Measurements from ENCODE around the gene STPG4. TPM values are rescaled to one million over a fixed set of nuclear protein-coding genes. Genes with fewer than 3 reads are reported as not detected.
A peak's percentile ranks its signal among the peaks of the same experiment; 100 is the strongest.

Gene STPG4
- total RNA-seq, 1 experiment from 2014 or later: not detected

- no peak overlapping the region for H3K4me3 ChIP-seq
- no peaks in the 10 kb centered on the region for H3K27me3 ChIP-seq
- DNase-seq: no peak
- H3K9me3 ChIP-seq: no peaks in the 10 kb centered on the region
- peaks cover 40% of the 10 kb centered on the region for H3K36me3 ChIP-seq
These were observed 96.8 kb downstream of the STPG4 start for GRCh38 chr2:47058003-47058931.

- Histone ChIP-seq H3K9me3 (no peaks in the 10 kb centered on the region), H3K36me3 (peaks cover 38% of the 10 kb centered on the region), H3K4me3 (no peak overlapping the region), H3K27me3 (no peaks in the 10 kb centered on the region)
- DNase-seq: no peak
These were observed 97.5 kb downstream of the STPG4 start for GRCh38 chr2:47057687-47058002.

GRCh38 chr2:47056868-47057686, 98.0 kb downstream of the STPG4 start:
- peak; percentile 81 for DNase-seq

GRCh38 chr2:47056374-47056773, 98.7 kb downstream of the STPG4 start:
- Histone ChIP-seq H3K9me3 (no peaks in the 10 kb centered on the region), H3K27me3 (no peaks in the 10 kb centered on the region), H3K36me3 (peaks cover 41% of the 10 kb centered on the region), H3K4me3 (no peak overlapping the region)
- DNase-seq: no peak

More at GRCh38 chr2:47056868-47057686, 98.0 kb downstream of the STPG4 start:
- peaks cover 40% of the 10 kb centered on the region for H3K36me3 ChIP-seq
- no peaks in the 10 kb centered on the region for H3K9me3 ChIP-seq
- H3K27me3 ChIP-seq: no peaks in the 10 kb centered on the region
- no peak overlapping the region for H3K4me3 ChIP-seq

DNA sequence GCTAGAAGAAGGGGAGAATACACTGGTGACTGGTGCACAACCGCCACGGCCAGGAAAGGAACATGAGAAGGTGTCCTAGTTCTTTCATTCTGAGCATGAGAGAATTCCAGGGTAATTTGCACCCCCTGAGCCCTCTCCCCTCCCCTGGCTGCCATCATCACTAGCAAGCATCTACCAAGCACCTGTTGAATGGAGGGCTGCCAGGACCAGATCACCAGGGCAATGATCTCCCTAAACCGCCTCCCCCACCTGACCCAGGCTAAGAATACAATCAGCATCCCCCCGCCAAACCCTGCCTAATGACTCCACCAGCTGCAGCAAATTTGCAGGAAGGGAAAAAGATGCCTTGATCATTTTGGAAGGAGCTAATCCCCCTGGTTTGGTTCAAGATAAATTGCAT, 100.2 kb downstream of the STPG4 start:
- Histone ChIP-seq H3K36me3 (peaks cover 49% of the 10 kb centered on the region), H3K9me3 (no peaks in the 10 kb centered on the region), H3K4me3 (no peak overlapping the region), H3K27me3 (no peaks in the 10 kb centered on the region)
- DNase-seq: no peak

GRCh38 chr2:47054036-47054555, 101.0 kb downstream of the STPG4 start:
- H3K27me3 ChIP-seq: no peaks in the 10 kb centered on the region
- DNase-seq: no peak
- H3K4me3 ChIP-seq: no peak overlapping the region
- H3K36me3 ChIP-seq: peaks cover 46% of the 10 kb centered on the region
- H3K9me3 ChIP-seq: no peaks in the 10 kb centered on the region

GRCh38 chr2:47052847-47053246, 102.3 kb downstream of the STPG4 start:
- peaks cover 48% of the 10 kb centered on the region for H3K36me3 ChIP-seq
- H3K27me3 ChIP-seq: no peaks in the 10 kb centered on the region
- no peak for DNase-seq
- no peaks in the 10 kb centered on the region for H3K9me3 ChIP-seq
- no peak overlapping the region for H3K4me3 ChIP-seq

DNA sequence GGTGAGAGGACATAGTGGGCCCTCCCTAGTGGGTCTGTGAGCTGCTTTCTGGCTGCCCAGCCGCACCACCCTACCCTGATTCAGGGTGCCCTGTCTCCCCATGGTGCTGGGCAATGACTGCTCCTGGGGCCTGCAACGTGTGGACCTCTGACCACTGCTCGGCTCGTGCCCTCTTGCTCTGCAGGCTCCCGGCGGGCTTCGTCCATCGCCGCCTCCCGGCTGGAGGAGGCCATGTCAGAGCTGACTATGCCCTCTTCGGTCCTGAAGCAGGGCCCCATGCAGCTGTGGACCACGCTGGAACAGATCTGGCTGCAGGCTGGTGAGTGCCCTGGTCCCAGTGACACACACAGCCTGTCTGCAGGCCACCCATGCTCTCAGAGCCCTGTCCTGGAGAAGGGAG, 103.5 kb downstream of the STPG4 start:
- no peaks in the 10 kb centered on the region for H3K9me3 ChIP-seq
- no peaks in the 10 kb centered on the region for H3K27me3 ChIP-seq
- H3K4me3 ChIP-seq: no peak overlapping the region
- no peak for DNase-seq
- peaks cover 47% of the 10 kb centered on the region for H3K36me3 ChIP-seq

DNA sequence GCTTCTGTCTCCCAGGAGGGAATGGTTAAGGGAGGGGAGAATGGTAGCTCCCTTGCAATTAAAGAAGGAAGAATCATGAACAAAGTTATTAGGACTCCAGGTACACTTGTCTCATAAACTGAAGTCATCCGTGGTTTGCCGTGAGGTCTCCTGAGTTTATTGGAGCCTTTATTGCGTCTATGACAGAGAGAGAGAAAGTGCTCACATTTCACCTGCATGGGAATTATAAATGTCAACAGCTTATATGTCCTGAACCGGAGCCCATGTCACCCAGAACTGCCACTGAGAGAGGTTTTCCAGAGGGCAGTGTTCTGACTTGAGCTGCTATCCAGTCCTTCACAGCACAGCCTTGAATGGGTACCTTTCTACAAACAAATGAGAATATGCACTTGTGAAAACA, 104.3 kb downstream of the STPG4 start:
- no peaks in the 10 kb centered on the region for H3K27me3 ChIP-seq
- peaks cover 46% of the 10 kb centered on the region for H3K36me3 ChIP-seq
- no peaks in the 10 kb centered on the region for H3K9me3 ChIP-seq
- H3K4me3 ChIP-seq: no peak overlapping the region
- DNase-seq: no peak

DNA sequence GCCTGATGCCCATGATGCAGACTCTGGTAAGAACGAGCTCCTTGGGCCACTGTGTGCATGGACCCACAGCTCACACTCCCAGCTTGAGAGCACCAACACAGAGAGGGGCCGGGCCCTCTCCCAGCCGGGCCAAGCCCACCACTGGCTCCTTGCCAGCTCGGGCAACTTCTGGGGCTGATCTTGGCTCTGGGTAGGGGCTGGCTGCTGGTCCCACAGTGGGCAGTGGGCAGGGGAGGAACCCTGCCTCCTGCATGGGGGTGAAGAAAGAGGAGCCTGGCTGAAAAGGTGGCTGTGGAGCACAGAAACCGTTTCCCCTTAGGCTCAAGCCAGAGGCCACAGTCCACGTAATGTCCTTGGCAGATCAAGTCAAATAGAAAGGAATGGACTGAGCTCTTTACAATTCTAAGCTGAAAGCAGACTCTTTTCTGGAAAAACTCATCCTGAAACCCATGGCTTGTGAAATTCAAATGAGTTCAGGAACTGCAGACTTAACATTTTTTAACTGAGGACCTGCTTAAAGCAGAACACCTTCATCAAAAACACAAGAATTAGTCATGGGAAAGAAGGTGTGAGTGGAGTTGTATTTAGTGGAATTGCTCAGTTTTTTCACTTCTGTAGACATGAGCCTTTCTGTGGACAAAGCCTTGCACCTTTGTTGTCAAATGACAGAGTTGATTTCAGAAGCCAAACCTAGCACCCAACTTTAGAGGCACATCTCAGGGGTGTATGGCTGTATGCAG, 104.9 kb downstream of the STPG4 start:
- Histone ChIP-seq H3K36me3 (peaks cover 47% of the 10 kb centered on the region), H3K27me3 (no peaks in the 10 kb centered on the region), H3K4me3 (no peak overlapping the region), H3K9me3 (no peaks in the 10 kb centered on the region)
- DNase-seq: no peak

DNA sequence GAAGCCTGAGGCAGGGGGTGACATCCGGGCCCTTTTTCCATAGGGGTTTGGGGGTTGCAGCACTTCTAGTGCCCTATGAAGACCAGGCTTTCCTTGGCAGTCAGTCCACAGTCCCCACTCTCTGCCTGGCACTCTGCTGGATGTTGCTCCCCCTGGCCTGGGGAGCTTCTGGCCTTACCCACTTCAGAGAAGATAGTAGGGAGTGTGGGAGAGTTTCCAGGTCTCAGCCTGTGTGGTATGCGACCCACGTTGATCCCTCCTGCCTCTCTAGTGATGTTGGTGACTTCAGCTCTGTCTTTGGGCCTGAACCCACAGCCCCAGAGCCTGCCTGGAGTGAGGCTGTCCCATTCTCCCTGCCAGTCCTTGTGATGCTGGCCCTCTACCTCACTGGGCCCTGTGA, 105.6 kb downstream of the STPG4 start:
- no peaks in the 10 kb centered on the region for H3K27me3 ChIP-seq
- peaks cover 48% of the 10 kb centered on the region for H3K36me3 ChIP-seq
- no peak overlapping the region for H3K4me3 ChIP-seq
- no peak for DNase-seq
- no peaks in the 10 kb centered on the region for H3K9me3 ChIP-seq

GRCh38 chr2:47048801-47049480, 106.2 kb downstream of the STPG4 start:
- Histone ChIP-seq H3K4me3 (no peak overlapping the region), H3K27me3 (no peaks in the 10 kb centered on the region), H3K9me3 (no peaks in the 10 kb centered on the region), H3K36me3 (peaks cover 49% of the 10 kb centered on the region)
- DNase-seq: no peak

DNA sequence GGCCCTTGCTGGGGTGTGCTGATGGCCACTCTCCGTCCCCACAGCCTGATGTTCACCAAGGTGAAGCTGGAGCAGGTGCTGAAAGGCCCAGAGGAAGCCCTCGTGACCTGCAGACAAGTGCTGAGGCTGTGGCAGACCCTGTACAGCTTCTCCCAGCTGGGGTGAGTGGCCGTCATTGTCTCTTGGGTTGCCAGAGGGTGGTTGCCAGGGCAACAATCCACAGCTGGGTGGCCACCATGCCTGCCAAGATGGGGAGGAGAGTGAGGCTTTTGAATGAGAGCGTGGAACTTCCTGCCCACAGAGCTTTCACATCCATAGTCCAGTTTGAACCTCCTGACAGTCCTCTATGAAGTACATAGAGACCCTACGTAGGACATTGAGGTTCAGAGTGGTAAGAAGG, 108.8 kb downstream of the STPG4 start:
- DNase-seq: peak; percentile 35
- Histone ChIP-seq H3K36me3 (peaks cover 43% of the 10 kb centered on the region), H3K9me3 (no peaks in the 10 kb centered on the region)

DNA sequence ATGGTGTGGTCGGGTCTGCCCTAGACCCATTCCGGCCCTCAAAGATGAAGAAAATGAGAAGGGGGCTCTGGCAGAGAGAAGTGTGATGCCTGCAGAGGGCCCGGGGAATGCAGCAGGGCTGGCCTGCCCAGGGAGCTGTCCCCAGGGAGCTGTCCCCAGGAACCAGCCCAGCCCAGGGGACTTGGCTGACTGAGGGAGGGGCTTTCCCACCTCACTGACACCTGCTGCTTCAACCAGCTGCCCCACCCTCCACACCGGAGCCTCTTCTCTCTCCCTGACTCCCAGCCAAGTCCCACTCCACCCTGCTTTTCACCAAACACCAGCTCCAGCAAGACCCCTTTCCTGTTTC, 111.2 kb downstream of the STPG4 start:
- no peaks in the 10 kb centered on the region for H3K27me3 ChIP-seq
- peaks cover 49% of the 10 kb centered on the region for H3K36me3 ChIP-seq
- H3K4me3 ChIP-seq: no peak overlapping the region
- no peaks in the 10 kb centered on the region for H3K9me3 ChIP-seq
- DNase-seq: no peak

More for the DNA sequence above, 108.8 kb downstream of the STPG4 start:
- Histone ChIP-seq H3K27me3 (no peaks in the 10 kb centered on the region), H3K4me3 (no peak overlapping the region)

DNA sequence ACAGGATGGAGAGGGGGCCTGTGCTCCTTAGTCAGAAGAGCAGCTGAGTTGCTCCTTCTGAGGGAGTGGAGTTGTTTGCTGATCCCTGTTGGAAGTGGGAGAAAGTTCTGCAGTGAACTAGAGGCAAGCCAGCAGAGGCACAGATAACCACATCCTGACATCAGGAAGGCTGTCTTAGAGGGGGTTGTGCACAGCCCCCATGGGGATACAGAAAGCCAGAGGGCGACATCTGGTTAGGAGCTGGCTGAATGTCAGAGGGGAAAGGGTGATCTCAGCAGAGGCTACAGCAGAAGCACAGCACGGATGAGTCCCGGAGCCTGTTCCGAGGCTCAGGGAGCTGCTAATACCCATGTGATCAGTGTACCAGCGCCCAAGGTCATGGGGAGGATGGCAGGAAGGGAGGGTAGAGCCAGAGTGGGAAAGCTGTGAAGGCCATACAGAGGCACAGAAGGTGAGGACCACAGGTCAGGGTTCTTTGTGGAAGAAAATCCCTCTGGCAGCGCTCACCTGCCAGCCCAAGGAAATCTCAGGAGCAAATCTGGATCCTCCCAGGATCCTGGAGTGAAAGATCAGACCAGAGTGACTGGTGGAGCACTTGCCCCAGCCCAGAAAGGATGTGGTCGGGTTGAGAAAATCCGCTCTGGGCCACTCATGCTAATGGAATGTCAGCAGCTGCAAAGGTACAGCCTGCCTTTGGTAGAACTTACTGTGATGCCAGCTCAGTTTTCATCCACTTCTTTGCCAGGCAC, 111.8 kb downstream of the STPG4 start:
- no peaks in the 10 kb centered on the region for H3K27me3 ChIP-seq
- no peaks in the 10 kb centered on the region for H3K9me3 ChIP-seq
- DNase-seq: peak; percentile 96
- H3K36me3 ChIP-seq: peaks cover 49% of the 10 kb centered on the region
- H3K4me3 ChIP-seq: 0 out of 2 replicates have a peak overlapping the region, but pooled peaks have one; percentile 8

All from MG63 (cell line).